ENCODE measurements around the gene KLHL28.

Gene KLHL28

DNA sequence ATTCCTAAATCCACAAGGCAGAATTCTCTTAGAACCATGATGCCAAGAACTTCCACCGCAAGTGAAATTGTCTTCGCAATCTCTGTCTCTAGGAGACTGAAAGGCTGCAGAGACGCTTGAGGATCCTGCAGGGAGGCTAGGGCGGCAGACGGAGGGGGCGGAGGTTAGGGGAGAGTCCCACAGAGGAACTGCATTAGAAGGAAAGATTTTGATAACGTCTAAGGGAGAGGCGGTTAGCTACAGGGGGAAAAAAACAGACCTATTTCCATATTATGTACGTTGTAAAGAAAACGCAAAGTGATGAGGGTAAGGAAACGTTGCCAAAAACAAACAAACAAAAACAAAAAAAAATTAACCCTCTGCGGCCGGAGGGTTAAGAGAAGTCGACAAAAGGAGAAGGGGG lies 595 bp downstream of the KLHL28 start:
- peaks cover 92% of the 10 kb centered on the region for H3K79me2 ChIP-seq (ENCODE audit: insufficient read depth, low read length)
- peak overlapping the region; percentile 70 for H3K9ac ChIP-seq (ENCODE audit: low read length)
- H3K27me3 ChIP-seq (ENCODE audit: low read length) = no peaks in the 10 kb centered on the region
- peaks cover 5% of the 10 kb centered on the region; the same call in 1 of the 2 replicates for H4K20me1 ChIP-seq (ENCODE audit: low read depth, low read length)
- peak overlapping the region; percentile 61 for H2AFZ ChIP-seq (ENCODE audit: low read depth, low read length, severe bottlenecking)
- H3K27ac ChIP-seq (ENCODE audit: low read depth, low read length) = peak overlapping the region; percentile 38
- TF ChIP-seq, protein P1, sequence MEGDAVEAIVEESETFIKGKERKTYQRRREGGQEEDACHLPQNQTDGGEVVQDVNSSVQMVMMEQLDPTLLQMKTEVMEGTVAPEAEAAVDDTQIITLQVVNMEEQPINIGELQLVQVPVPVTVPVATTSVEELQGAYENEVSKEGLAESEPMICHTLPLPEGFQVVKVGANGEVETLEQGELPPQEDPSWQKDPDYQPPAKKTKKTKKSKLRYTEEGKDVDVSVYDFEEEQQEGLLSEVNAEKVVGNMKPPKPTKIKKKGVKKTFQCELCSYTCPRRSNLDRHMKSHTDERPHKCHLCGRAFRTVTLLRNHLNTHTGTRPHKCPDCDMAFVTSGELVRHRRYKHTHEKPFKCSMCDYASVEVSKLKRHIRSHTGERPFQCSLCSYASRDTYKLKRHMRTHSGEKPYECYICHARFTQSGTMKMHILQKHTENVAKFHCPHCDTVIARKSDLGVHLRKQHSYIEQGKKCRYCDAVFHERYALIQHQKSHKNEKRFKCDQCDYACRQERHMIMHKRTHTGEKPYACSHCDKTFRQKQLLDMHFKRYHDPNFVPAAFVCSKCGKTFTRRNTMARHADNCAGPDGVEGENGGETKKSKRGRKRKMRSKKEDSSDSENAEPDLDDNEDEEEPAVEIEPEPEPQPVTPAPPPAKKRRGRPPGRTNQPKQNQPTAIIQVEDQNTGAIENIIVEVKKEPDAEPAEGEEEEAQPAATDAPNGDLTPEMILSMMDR (IDR thresholded peaks at IDR 0.05; ENCODE audit: insufficient read depth, low read length, poor library complexity, severe bottlenecking) = no peak
- TF ChIP-seq EZH2phosphoT487 (conservative IDR thresholded peaks at IDR 0.05; ENCODE audit: low read length) = no peak
- peak overlapping the region; percentile 73 for H3K4me2 ChIP-seq (ENCODE audit: low read depth, low read length, poor library complexity, severe bottlenecking)
- H3K9me3 ChIP-seq (ENCODE audit: insufficient read depth, low read length) = no peaks in the 10 kb centered on the region
- peak overlapping the region; percentile 74 for H3K4me3 ChIP-seq (ENCODE audit: insufficient read depth, low read length, poor library complexity, severe bottlenecking)
- H3K9me2 ChIP-seq (replicated peaks; ENCODE audit: insufficient read depth, low read length) = no peaks in the 10 kb centered on the region
- no peaks in the 10 kb centered on the region for H3K36me3 ChIP-seq (ENCODE audit: low read length)
- H3F3A ChIP-seq (ENCODE audit: insufficient read depth) = peaks cover 11% of the 10 kb centered on the region; the same call in 1 of the 2 replicates

DNA sequence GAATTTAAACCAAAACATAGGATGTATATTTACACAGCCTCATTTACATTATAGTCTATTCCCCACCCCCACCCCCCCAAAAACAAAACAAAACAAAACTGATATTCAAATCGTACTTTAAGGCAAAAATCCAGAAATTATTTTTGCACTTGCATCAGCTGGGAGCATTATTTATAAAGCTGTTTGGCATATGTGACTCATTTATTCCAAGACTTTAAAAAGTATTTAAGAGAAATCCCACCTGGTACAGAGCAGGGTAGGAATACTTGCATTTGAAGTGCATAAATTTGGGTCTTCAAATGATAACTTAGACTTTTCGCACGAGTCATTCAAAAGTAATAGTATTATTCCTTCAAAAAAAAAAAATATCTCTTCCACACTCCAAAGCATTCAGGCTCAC lies 1.1 kb downstream of the KLHL28 start:
- Histone ChIP-seq H3K27me3 (ENCODE audit: low read length) (no peaks in the 10 kb centered on the region), H3K4me3 (ENCODE audit: insufficient read depth, low read length, poor library complexity, severe bottlenecking) (peak overlapping the region; percentile 74), H3K9me3 (ENCODE audit: insufficient read depth, low read length) (no peaks in the 10 kb centered on the region), H3K9me2 (replicated peaks; ENCODE audit: insufficient read depth, low read length) (no peaks in the 10 kb centered on the region), H3K9ac (ENCODE audit: low read length) (peak overlapping the region; percentile 70), H3K36me3 (ENCODE audit: low read length) (no peaks in the 10 kb centered on the region), H3K4me2 (ENCODE audit: low read depth, low read length, poor library complexity, severe bottlenecking) (peak overlapping the region; percentile 73), H3K27ac (ENCODE audit: low read depth, low read length) (no peak overlapping the region; the same call in 1 of the 2 replicates), H2AFZ (ENCODE audit: low read depth, low read length, severe bottlenecking) (no peak overlapping the region), H3F3A (ENCODE audit: insufficient read depth) (peaks cover 11% of the 10 kb centered on the region; the same call in 1 of the 2 replicates), H3K79me2 (ENCODE audit: insufficient read depth, low read length) (peaks cover 93% of the 10 kb centered on the region), H4K20me1 (ENCODE audit: low read depth, low read length) (peaks cover 5% of the 10 kb centered on the region; the same call in 1 of the 2 replicates)
- no peak for TF ChIP-seq EZH2phosphoT487 (conservative IDR thresholded peaks at IDR 0.05; ENCODE audit: low read length)
- TF ChIP-seq, protein P1 (IDR thresholded peaks at IDR 0.05; ENCODE audit: insufficient read depth, low read length, poor library complexity, severe bottlenecking) = no peak

DNA sequence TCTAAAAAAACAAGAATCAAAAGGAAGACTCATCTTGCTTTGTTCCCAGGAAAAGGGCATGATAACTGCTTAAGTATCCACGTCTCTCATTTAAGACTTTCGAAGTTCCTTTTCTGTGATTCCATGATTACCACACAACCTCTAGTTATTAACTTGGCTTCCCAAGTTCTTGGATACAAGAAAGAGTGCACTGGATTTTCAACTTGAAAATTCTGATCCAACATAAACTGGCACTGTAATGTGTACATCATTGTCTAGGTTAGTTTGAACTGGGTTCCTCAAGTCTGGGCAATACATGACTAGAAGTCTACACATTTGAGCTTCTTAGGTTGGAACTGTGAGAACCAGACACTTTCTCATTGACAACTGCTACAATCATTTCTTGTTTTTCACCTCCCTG lies 1.6 kb downstream of the KLHL28 start:
- TF ChIP-seq, protein P1 (IDR thresholded peaks at IDR 0.05; ENCODE audit: insufficient read depth, low read length, poor library complexity, severe bottlenecking) = no peak
- TF ChIP-seq EZH2phosphoT487 (conservative IDR thresholded peaks at IDR 0.05; ENCODE audit: low read length) = no peak
- no peaks in the 10 kb centered on the region for H3K36me3 ChIP-seq (ENCODE audit: low read length)
- no peak overlapping the region for H3K27ac ChIP-seq (ENCODE audit: low read depth, low read length)
- peaks cover 11% of the 10 kb centered on the region; the same call in 1 of the 2 replicates for H3F3A ChIP-seq (ENCODE audit: insufficient read depth)
- peak overlapping the region; percentile 73 for H3K4me2 ChIP-seq (ENCODE audit: low read depth, low read length, poor library complexity, severe bottlenecking)
- peak overlapping the region; percentile 70 for H3K9ac ChIP-seq (ENCODE audit: low read length)
- peaks cover 5% of the 10 kb centered on the region; the same call in 1 of the 2 replicates for H4K20me1 ChIP-seq (ENCODE audit: low read depth, low read length)
- H3K9me3 ChIP-seq (ENCODE audit: insufficient read depth, low read length) = no peaks in the 10 kb centered on the region
- H3K27me3 ChIP-seq (ENCODE audit: low read length) = no peaks in the 10 kb centered on the region
- H3K4me3 ChIP-seq (ENCODE audit: insufficient read depth, low read length, poor library complexity, severe bottlenecking) = peak overlapping the region; percentile 74
- no peak overlapping the region for H2AFZ ChIP-seq (ENCODE audit: low read depth, low read length, severe bottlenecking)
- peaks cover 93% of the 10 kb centered on the region for H3K79me2 ChIP-seq (ENCODE audit: insufficient read depth, low read length)
- H3K9me2 ChIP-seq (replicated peaks; ENCODE audit: insufficient read depth, low read length) = no peaks in the 10 kb centered on the region
